HG02763 (cell line): Measurements from ENCODE around the gene INTS6.

Experiments used
- ATAC-seq: cut with Tn5 transposase; IDR thresholded peaks from one replicate; pipeline ENCODE4 v1.9.1; 2021; ENCODE audit warnings: mild to moderate bottlenecking, moderate library complexity; ENCODE audit not compliant: unreplicated experiment

The INTS6 gene

GRCh38 chr13:51349016-51349415 is 103.8 kb downstream of the INTS6 start:
- ATAC-seq = no peak

- no peak for ATAC-seq
These were observed 104.5 kb downstream of the INTS6 start for GRCh38 chr13:51348069-51348967.

- no peak for ATAC-seq
These were observed 105.7 kb downstream of the INTS6 start for GRCh38 chr13:51347099-51347498.

- ATAC-seq = no peak
These were observed 106.4 kb downstream of the INTS6 start for GRCh38 chr13:51346397-51346796.

GRCh38 chr13:51343475-51343874 is 109.4 kb downstream of the INTS6 start:
- no peak for ATAC-seq

GRCh38 chr13:51342706-51343105 is 110.1 kb downstream of the INTS6 start:
- no peak for ATAC-seq

GRCh38 chr13:51341791-51342190 is 111.0 kb downstream of the INTS6 start:
- ATAC-seq = no peak

- ATAC-seq = no peak
These were observed 111.6 kb downstream of the INTS6 start for GRCh38 chr13:51341232-51341631.

- no peak for ATAC-seq
These were observed 112.7 kb downstream of the INTS6 start for GRCh38 chr13:51339952-51340732.

GRCh38 chr13:51339354-51339753 is 113.5 kb downstream of the INTS6 start, which contains the start of gene SERPINE3:
TSS of gene SERPINE3 (plus strand) at chr13:51339691. CDS start at chr13:51341092, 1,401 bp downstream.
- ATAC-seq = no peak

GRCh38 chr13:51336746-51337145 is 116.1 kb downstream of the INTS6 start:
- no peak for ATAC-seq

GRCh38 chr13:51333826-51334225 is 119.0 kb downstream of the INTS6 start:
- no peak for ATAC-seq

- no peak for ATAC-seq
These were observed 119.4 kb downstream of the INTS6 start for GRCh38 chr13:51333421-51333820.

GRCh38 chr13:51332566-51333361 is 120.1 kb downstream of the INTS6 start:
- ATAC-seq = no peak

GRCh38 chr13:51331354-51331861 is 121.4 kb downstream of the INTS6 start:
- peak; percentile 45 for ATAC-seq

- peak; percentile 36 for ATAC-seq
These were observed 122.0 kb downstream of the INTS6 start for GRCh38 chr13:51330791-51331190.

- ATAC-seq = no peak
These were observed 123.2 kb downstream of the INTS6 start for GRCh38 chr13:51329606-51330005.

GRCh38 chr13:51328488-51328887 is 124.3 kb downstream of the INTS6 start:
- ATAC-seq = no peak

- no peak for ATAC-seq
These were observed 124.9 kb downstream of the INTS6 start for GRCh38 chr13:51327961-51328360.

- no peak for ATAC-seq
These were observed 126.1 kb downstream of the INTS6 start for GRCh38 chr13:51326777-51327176.

- no peak for ATAC-seq
These were observed 127.0 kb downstream of the INTS6 start for GRCh38 chr13:51325837-51326236.
